Astrocyte of the spinal cord (primary cell): Measurements from ENCODE around the gene CDKN2C.
"Not testable (repeated sequence)": the region's sequence is repeated elsewhere in the genome, so short reads cannot be mapped to it uniquely, and the experiment has no call there.

ENCODE experiments used
- DNase-seq: peaks from one replicate; pipeline ENCODE4 v3.0.0; 2011; ENCODE audit warnings: low read depth, low spot score
- H3K4me3 ChIP-seq: 2 replicates; pipeline ENCODE4 v1.5.1; 2011; ENCODE audit warnings: low read depth, mild to moderate bottlenecking, low read length, moderate library complexity
- in situ Hi-C: cut with HindIII; loops from 2 replicates; pipeline ENCODE4 v1.10.0; 2017; ENCODE audit warnings: low sequenced_read_pairs
- TF ChIP-seq, protein P1 (sequence below): IDR thresholded peaks from 2 replicates; pipeline ENCODE4 v1.5.1; 2012; ENCODE audit warnings: low read depth, mild to moderate bottlenecking, low read length, inconsistent platforms

The CDKN2C gene

DNA sequence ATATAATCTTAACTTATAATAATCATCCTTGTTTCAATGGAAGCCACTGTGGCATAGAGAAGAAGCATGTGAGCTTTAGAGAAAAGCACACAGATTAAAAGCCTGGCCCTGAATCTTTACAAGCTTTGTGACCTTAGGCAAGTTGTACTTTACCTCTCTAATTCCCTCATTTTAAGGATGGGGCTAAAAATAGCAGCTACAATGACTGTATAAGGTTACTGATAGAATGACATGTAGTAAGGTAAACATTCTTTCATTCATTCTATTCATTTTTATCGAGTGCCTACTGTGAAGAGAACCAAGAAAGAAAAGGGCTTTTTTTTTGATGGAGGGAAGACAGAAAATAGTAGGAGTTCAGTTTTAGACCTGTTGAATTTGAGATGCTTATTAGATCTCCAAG lies 25.6 kb downstream of the CDKN2C start:
- no peak for DNase-seq
- no peak overlapping the region for H3K4me3 ChIP-seq
- in situ Hi-C loops = no loop called here
- TF ChIP-seq, protein P1, sequence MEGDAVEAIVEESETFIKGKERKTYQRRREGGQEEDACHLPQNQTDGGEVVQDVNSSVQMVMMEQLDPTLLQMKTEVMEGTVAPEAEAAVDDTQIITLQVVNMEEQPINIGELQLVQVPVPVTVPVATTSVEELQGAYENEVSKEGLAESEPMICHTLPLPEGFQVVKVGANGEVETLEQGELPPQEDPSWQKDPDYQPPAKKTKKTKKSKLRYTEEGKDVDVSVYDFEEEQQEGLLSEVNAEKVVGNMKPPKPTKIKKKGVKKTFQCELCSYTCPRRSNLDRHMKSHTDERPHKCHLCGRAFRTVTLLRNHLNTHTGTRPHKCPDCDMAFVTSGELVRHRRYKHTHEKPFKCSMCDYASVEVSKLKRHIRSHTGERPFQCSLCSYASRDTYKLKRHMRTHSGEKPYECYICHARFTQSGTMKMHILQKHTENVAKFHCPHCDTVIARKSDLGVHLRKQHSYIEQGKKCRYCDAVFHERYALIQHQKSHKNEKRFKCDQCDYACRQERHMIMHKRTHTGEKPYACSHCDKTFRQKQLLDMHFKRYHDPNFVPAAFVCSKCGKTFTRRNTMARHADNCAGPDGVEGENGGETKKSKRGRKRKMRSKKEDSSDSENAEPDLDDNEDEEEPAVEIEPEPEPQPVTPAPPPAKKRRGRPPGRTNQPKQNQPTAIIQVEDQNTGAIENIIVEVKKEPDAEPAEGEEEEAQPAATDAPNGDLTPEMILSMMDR = no peak

DNA sequence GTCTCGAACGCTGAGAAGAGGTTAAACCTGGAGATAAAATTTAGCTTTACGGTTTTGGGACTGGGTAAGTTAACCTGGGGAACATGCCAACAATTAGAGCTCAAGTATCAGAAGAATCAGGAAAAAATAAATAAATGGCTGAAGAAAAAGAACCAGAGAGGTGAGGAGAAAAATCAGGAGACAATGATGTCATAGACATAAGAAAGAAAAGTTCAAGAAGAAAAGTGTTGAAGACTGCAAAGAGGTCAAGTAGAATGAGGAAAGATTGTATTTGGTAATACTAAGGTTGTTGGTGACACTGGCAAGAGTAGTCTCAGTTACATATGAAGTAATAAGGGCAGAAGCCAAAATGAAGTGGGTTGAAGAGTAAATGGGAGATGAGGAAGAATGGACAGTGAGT lies 26.0 kb downstream of the CDKN2C start:
- no peak overlapping the region for H3K4me3 ChIP-seq
- in situ Hi-C loops = no loop called here
- no peak for DNase-seq
- TF ChIP-seq, protein P1 = no peak

DNA sequence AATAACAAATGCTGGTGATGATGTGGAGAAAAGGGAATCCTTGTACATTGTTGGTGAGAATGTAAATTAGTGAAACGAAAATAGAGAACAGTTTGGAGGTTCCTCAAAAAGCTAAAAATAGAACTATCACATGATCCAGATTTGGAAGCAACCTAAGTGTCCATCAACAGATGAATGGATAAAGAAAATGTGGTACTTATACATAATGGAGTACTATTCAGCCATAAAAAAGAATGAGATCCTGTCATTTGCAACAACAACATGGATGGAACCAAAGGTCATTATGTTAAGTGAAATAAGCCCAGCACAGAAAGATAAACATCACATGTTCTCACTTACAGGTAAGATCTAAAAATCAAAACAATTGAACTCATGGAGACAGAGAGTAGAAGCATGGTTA lies 29.3 kb downstream of the CDKN2C start:
- in situ Hi-C loops, H3K4me3 ChIP-seq, DNase-seq: not testable (repeated sequence)

DNA sequence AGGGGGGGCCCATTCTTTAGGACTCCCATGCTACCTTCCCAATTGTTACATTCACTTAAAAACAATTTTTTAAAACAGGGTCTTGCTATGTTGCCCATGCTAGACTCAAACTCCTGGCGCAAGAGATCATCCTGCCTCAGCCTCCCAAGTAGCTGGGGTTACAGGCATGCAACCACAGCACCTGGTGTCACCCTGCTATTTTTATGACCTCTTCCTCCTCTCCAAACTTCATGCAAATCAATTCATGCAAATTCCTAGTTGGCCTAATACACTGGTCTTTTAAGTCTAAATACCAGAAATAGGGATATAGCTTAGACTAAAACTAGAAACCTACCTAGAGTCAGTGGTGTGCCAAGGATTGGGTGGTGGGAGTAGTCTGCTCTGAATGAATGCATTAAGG lies 30.1 kb downstream of the CDKN2C start:
- DNase-seq = no peak
- TF ChIP-seq, protein P1 = no peak
- in situ Hi-C loops = no loop called here

GRCh38 chr1:51000651-51001050 lies 30.6 kb downstream of the CDKN2C start:
- TF ChIP-seq, protein P1 = no peak
- H3K4me3 ChIP-seq = no peak overlapping the region
- no peak for DNase-seq
- in situ Hi-C loops = no loop called here

More for the DNA sequence above, 30.1 kb downstream of the CDKN2C start:
- no peak overlapping the region for H3K4me3 ChIP-seq

DNA sequence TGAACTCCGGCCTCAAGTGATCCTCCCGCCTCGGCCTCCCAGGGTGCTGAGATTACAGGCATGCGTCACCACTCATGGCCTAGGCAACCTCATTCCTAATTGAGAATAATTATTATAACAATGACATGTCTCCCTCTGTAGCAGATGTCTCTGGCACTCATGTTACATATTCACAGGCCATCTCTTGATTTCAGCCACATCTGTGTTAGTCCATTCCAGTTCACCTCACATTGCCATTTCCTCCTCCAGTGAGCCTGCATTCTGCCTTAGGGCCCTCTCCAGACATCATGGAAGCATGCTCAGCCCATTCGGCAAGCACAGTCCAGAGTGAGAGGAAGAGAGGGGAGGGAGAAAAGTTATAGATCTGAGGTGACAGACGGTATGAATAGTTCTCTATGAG lies 32.5 kb downstream of the CDKN2C start:
- DNase-seq = no peak
- TF ChIP-seq, protein P1 = no peak
- in situ Hi-C loops = no loop called here
- H3K4me3 ChIP-seq = no peak overlapping the region

- H3K4me3 ChIP-seq, DNase-seq, in situ Hi-C loops: not testable (repeated sequence)
Measured at GRCh38 chr1:51005549-51005948, 35.5 kb downstream of the CDKN2C start.

GRCh38 chr1:51009381-51009780 lies 39.3 kb downstream of the CDKN2C start:
- TF ChIP-seq, protein P1 = no peak
- H3K4me3 ChIP-seq = no peak overlapping the region
- in situ Hi-C loops = no loop called here
- no peak for DNase-seq
